COLO668 (cell line): ENCODE data around the gene MTIF2.
"Not testable (repeated sequence)": the region's sequence is repeated elsewhere in the genome, so short reads cannot be mapped to it uniquely, and the experiment has no call there.

Experiments
- DNase-seq: peaks from one replicate; lab custom pipeline; 2025; ENCODE audit not compliant: unreplicated experiment; lab: John Stamatoyannopoulos, UW

Gene MTIF2

GRCh38 chr2:55242617-55243016 lies 26.4 kb downstream of the MTIF2 start:
- no peak for DNase-seq

DNA sequence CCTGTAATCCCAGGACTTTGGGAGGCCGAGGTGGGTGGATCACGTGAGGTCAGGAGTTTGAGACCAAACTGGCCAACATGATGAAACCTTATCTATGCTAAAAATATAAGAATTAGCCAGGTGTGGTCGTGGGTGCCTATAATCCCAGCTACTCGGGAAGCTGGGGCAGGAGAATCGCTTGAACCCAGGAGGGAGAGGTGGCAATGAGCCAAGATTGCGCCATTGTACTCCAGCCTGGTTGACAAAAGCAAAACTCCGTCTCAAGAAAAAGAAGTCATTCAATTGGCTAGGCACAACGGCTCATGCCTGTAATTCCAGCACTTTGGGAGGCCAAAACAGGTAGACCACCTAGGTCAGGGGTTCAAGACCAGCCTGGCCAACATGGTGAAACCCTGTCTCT lies 27.4 kb downstream of the MTIF2 start:
- DNase-seq, result not testable (repeated sequence)

GRCh38 chr2:55239656-55240222 lies 29.3 kb downstream of the MTIF2 start:
- no peak for DNase-seq

DNA sequence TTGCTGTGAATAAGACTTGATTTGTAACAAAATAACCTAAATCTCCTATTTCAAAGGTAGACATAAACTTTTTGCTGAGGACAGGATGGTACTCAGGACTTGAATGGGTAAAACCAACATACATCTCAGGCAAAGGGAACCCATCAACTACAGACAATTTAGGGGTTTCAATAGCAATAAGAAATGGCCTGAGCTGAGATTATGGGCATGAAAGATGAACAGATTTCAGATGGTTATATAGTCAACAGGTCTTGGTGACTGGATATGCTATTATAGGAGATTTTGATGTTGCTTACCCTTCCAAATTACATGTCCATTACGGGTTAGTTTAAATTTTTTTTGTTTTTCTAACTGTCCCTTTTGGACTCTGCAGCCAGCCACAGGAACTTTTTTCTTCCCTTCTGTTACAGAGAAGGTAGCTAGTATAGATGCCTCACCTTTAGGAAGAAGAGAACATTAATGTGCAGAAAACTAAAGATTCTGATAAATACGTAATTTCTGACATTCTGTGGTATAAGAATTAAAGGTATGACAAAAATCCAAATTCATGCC lies 32.0 kb downstream of the MTIF2 start:
- DNase-seq, result no peak

- no peak for DNase-seq
Observed at GRCh38 chr2:55235724-55236538, 33.1 kb downstream of the MTIF2 start.

DNA sequence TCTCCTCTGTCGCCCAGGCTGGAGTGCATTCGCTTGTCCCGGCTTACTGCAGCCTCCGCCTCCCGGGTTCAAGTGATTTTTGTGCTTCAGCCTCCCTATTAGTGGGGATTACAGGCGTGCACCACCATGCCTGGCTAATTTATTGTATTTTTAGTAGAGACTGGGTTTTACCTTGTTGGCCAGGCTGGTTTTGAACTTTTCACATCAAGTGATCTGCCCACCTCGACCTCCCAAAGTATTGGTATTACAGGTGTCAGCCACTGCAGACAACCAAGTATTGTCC lies 35.4 kb downstream of the MTIF2 start:
- DNase-seq, result no peak

DNA sequence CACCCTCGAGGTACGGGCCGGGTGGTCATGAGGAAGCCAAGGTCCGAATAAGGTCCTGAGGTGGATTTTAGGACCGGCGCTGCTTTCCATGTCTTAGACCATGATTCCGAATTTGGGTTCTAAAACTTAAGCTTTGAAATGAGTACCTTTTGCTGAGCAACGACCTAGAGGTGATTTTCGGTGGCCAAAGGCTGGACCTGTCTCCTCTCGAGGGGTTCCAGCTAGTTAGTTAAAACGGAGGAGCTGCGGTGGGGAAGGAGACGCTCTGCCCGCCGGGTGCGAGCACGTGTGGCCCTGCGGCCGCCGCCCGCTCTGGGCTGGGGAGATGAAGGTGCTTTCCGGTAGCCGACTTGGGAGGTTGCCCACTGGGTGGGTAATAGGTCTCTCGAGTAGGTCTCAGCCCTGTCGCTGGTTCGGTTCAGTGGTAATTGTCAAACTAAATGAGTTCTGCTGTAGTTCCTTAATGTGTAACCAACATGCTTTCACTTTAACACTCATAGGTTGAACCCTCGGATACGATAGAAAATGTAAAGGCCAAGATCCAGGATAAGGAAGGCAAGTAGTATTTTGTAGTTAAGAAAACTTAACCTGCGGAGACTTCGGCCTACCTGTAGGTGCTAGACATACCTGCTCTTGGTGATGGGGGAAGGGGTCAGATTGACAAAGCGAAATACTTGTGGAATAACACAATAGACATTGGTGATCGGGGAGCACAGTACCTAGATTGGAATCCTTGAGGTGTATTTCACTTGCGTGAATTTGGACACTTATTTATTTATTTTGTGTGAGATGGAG lies 36.0 kb downstream of the MTIF2 start:
- peak; percentile 43 for DNase-seq

- DNase-seq, result peak; percentile 92
Observed at GRCh38 chr2:55232084-55232862, 36.8 kb downstream of the MTIF2 start, which contains the start of the genes CLHC1 and RPS27A. Gene CLHC1, minus strand, starts transcription at chr2:55232293. Its CDS starts 9,882 bp downstream, at chr2:55222411. Gene RPS27A, plus strand, starts transcription at chr2:55232688. Its CDS starts 137 bp downstream, at chr2:55232825.

- DNase-seq, result no peak
Observed at GRCh38 chr2:55231546-55232083, 37.4 kb downstream of the MTIF2 start.

DNA sequence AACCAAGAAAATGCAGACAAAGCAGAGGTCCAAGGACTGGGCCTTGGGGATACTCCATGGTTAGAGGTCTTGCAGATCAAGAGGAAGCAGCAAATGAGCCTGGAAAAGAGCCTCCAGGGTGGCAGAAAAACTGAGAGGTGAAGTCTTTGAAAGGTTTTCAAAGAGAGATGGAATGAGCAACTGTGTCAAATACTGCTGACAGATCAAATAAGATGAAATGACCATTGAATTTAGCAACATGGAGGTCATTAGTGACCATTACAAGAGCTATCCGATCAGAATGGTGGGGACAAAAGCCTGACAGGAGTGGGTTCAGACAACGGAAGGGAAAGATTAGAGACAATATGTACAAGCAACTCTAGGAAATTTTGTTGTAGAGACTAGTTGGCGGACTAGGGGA lies 38.5 kb downstream of the MTIF2 start:
- DNase-seq, result no peak

GRCh38 chr2:55229221-55229620 lies 39.8 kb downstream of the MTIF2 start:
- no peak for DNase-seq

- no peak for DNase-seq
Observed at GRCh38 chr2:55228226-55228563, 40.8 kb downstream of the MTIF2 start.

DNA sequence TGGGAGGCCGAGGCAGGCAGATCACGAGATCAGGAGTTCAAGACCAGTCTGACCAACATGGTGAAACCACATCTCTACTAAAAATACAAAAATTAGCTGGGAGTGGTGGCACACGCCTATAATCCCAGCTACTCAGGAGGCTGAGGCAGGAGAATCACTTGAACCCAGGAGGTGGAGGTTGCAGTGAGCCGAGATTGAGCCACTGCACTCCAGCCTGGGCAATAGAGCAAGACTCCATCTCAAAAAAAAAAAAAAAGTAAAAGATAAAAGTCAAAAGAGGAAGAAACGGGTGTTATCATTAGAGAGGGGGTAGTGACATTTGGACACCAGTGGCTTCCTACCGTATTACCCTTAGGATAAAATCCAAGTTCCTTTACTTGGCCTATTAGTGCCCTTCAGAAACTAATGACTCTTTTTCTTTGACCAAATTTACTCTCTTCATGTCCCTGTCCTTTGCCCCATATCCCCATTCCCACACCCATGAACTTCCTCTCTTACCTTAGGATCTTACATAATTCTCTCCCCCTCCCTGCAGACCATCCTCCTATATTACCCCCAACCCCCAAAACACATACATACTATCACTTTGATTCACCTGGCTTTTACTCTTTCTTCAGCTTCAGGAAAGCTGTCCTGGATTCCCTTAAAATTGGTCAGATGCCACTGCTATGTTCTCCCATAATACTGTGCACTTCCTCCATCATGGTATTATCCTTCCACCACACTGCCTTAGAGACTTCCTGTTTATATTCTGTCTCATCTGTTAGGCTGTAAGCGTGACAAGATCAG lies 41.4 kb downstream of the MTIF2 start:
- not testable (repeated sequence) for DNase-seq

- DNase-seq, result no peak
Observed at GRCh38 chr2:55225481-55226020, 43.5 kb downstream of the MTIF2 start.

DNA sequence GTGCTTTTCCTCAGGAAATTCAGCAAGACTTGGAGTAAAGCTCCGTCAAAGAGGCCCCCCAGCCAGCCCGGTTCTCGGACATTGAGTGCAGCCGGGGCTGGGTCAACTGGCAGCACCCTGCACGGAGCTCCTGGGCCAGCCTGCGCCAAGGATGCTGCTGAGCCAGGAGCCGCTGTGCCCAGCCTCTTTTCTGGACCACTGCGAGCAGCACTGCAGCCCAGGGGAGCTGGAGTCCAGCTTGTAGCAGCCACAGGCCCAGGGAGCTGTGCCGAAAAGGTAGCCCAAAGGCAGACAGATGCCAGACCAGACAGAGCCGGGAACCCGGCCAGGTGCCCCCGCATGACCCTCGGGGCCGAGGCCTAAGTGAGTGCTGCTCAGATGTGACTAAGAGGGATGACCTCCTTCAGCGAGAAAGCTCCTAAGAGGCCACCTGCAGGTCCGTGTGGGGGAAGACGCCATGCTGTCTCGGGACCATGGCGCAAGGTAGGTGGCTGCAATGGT lies 44.2 kb downstream of the MTIF2 start:
- DNase-seq, result no peak

- no peak for DNase-seq
Observed at GRCh38 chr2:55223958-55224760, 44.9 kb downstream of the MTIF2 start.

- no peak for DNase-seq
Observed at GRCh38 chr2:55213822-55214221, 55.2 kb downstream of the MTIF2 start.

DNA sequence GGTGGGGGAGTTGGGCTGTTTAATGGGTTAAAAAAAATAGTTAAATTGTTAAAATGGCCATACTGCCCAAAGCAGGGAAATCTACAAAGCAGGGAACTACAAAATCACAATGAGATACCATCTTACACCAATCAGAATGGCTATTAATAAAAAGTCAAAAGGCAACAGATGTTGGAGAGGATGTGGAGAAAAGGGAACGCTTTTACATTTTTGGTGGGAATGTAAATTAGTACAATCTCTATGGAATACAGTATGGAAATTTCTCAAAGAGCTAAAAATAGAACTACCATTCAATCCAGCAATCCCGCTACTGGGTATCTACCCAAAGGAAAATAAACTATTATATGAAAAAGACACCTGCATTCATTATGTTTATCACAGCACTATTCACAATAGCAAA lies 64.1 kb downstream of the MTIF2 start:
- no peak for DNase-seq

DNA sequence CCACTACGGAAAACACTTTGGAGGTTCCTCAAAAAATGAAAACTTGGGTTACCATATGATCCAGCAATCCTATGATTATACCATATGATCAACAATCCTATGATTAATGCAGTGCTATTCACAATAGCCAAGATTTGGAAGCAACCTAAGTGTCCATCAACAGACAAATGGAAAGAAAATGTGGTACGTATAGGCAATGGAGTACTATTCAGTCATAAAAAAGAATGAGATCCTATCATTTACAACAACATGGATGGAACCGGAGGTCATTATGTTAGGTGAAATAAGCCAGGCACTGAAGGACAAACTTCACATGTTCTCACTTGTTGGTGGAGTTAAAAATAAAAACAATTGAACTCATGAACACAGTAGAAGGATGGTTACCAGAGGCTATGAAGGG lies 64.5 kb downstream of the MTIF2 start:
- DNase-seq, result no peak
